COLO668 (cell line): ENCODE measurements around the gene HDGFL3.
"Not testable (repeated sequence)": the region's sequence is repeated elsewhere in the genome, so short reads cannot be mapped to it uniquely, and the experiment has no call there.

Experiments
- DNase-seq: peaks from one replicate; lab custom pipeline; 2025; ENCODE audit not compliant: unreplicated experiment; lab: John Stamatoyannopoulos, UW

Gene HDGFL3

GRCh38 chr15:83207660-83208366, at the start of gene HDGFL3:
TSS of gene HDGFL3 (minus strand) at chr15:83207823. CDS start at chr15:83207414, 409 bp downstream.
- DNase-seq: peak; percentile 79

GRCh38 chr15:83250781-83251180, 43.2 kb upstream of the HDGFL3 start:
- no peak for DNase-seq

- no peak for DNase-seq
Measured at GRCh38 chr15:83249030-83249343, 41.4 kb upstream of the HDGFL3 start.

GRCh38 chr15:83248151-83249029, 40.8 kb upstream of the HDGFL3 start:
- peak; percentile 28 for DNase-seq

- no peak for DNase-seq
Measured at GRCh38 chr15:83243634-83244033, 36.0 kb upstream of the HDGFL3 start.

- DNase-seq: no peak
Measured at GRCh38 chr15:83230242-83230641, 22.6 kb upstream of the HDGFL3 start.

- DNase-seq: no peak
Measured at GRCh38 chr15:83225449-83225848, 17.8 kb upstream of the HDGFL3 start.

- DNase-seq: not testable (repeated sequence)
Measured at GRCh38 chr15:83221781-83222180, 14.2 kb upstream of the HDGFL3 start.

- DNase-seq: no peak
Measured at GRCh38 chr15:83219026-83219425, 11.4 kb upstream of the HDGFL3 start.

- DNase-seq: no peak
Measured at GRCh38 chr15:83215306-83215705, 7.7 kb upstream of the HDGFL3 start.

GRCh38 chr15:83210619-83211018, 3.0 kb upstream of the HDGFL3 start:
- DNase-seq: peak; percentile 57

- no peak for DNase-seq
Measured at GRCh38 chr15:83209333-83209732, 1.7 kb upstream of the HDGFL3 start.

- peak; percentile 49 for DNase-seq
Measured at GRCh38 chr15:83208367-83208661, 691 bp upstream of the HDGFL3 start.

GRCh38 chr15:83207009-83207659, 489 bp downstream of the HDGFL3 start:
- peak; percentile 66 for DNase-seq

GRCh38 chr15:83206526-83207008, 1.1 kb downstream of the HDGFL3 start:
- no peak for DNase-seq

- no peak for DNase-seq
Measured at GRCh38 chr15:83205725-83206324, 1.8 kb downstream of the HDGFL3 start.

GRCh38 chr15:83204697-83205096, 2.9 kb downstream of the HDGFL3 start:
- DNase-seq: no peak

- no peak for DNase-seq
Measured at GRCh38 chr15:83203543-83203942, 4.1 kb downstream of the HDGFL3 start.

GRCh38 chr15:83200589-83200988, 7.0 kb downstream of the HDGFL3 start:
- DNase-seq: no peak

- no peak for DNase-seq
Measured at GRCh38 chr15:83200162-83200561, 7.5 kb downstream of the HDGFL3 start.

GRCh38 chr15:83199288-83199687, 8.3 kb downstream of the HDGFL3 start:
- no peak for DNase-seq
